Measurements from ENCODE around the gene CDK16.

GRCh38 chrX:47221756-47222155, 3.3 kb downstream of the CDK16 start:
- TF ChIP-seq, protein P1, sequence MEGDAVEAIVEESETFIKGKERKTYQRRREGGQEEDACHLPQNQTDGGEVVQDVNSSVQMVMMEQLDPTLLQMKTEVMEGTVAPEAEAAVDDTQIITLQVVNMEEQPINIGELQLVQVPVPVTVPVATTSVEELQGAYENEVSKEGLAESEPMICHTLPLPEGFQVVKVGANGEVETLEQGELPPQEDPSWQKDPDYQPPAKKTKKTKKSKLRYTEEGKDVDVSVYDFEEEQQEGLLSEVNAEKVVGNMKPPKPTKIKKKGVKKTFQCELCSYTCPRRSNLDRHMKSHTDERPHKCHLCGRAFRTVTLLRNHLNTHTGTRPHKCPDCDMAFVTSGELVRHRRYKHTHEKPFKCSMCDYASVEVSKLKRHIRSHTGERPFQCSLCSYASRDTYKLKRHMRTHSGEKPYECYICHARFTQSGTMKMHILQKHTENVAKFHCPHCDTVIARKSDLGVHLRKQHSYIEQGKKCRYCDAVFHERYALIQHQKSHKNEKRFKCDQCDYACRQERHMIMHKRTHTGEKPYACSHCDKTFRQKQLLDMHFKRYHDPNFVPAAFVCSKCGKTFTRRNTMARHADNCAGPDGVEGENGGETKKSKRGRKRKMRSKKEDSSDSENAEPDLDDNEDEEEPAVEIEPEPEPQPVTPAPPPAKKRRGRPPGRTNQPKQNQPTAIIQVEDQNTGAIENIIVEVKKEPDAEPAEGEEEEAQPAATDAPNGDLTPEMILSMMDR (IDR thresholded peaks at IDR 0.05): no peak
- TF ChIP-seq EZH2 (IDR thresholded peaks at IDR 0.05; ENCODE audit: borderline replicate concordance, insufficient read depth, low read depth, low read length, poor library complexity, severe bottlenecking): no peak

All from B cell (primary cell).